ENCODE measurements around the gene CAPN11. TPM values are rescaled to one million over a fixed set of nuclear protein-coding genes. Genes with fewer than 3 reads are reported as not detected.

Gene CAPN11
- total and polyA plus RNA-seq, 9 of the 15 experiments (the other 6 are each of a cell fraction or from before 2014, with no cell fraction given), result 0.03 to 0.61 (median 0.17) TPM; not detected in 1

GRCh38 chr6:44201638-44202303 is 43.2 kb downstream of the CAPN11 start (continued):
- no peak for TF ChIP-seq ZNF518B (CRISPR knock-in tag; IDR thresholded peaks at IDR 0.05)
- no peak for TF ChIP-seq KLF10 (CRISPR knock-in tag; IDR thresholded peaks at IDR 0.05)
- TF ChIP-seq SMARCB1 (IDR thresholded peaks at IDR 0.05; ENCODE audit: insufficient read length, low read depth), result no peak
- no peak for TF ChIP-seq YBX1 (IDR thresholded peaks at IDR 0.05)
- no peak for TF ChIP-seq ZNF551 (CRISPR knock-in tag; IDR thresholded peaks at IDR 0.05)
- TF ChIP-seq ZNF512 (tag; IDR thresholded peaks at IDR 0.05), result no peak
- TF ChIP-seq ZNF280B (CRISPR knock-in tag; IDR thresholded peaks at IDR 0.05), result no peak
- TF ChIP-seq ETV1 (tag; conservative IDR thresholded peaks at IDR 0.05; ENCODE audit: low read depth), result no peak
- TF ChIP-seq MCM5 (IDR thresholded peaks at IDR 0.05; ENCODE audit: low read depth), result no peak
- TF ChIP-seq ETS2 (tag; IDR thresholded peaks at IDR 0.05; ENCODE audit: borderline replicate concordance, poor library complexity, severe bottlenecking), result no peak
- no peak for TF ChIP-seq GTF2E2 (tag; IDR thresholded peaks at IDR 0.05)
- no peak for TF ChIP-seq CCNT2 (IDR thresholded peaks at IDR 0.05; ENCODE audit: borderline replicate concordance, extremely low read depth, insufficient read length, low read depth, low read length)
- no peak for TF ChIP-seq ZNF609 (CRISPR knock-in tag; IDR thresholded peaks at IDR 0.05; ENCODE audit: borderline replicate concordance)
- no peak for TF ChIP-seq CBX5 (IDR thresholded peaks at IDR 0.05; ENCODE audit: borderline replicate concordance, low read depth)
- TF ChIP-seq ZNF347 (CRISPR knock-in tag; IDR thresholded peaks at IDR 0.05; ENCODE audit: low read depth), result no peak
- no peak for TF ChIP-seq KDM2B (CRISPR knock-in tag; IDR thresholded peaks at IDR 0.05)

Data from K562 (cell line).